BE2C (cell line): Measurements from ENCODE around the gene ZNF343. TPM values are rescaled to one million over a fixed set of nuclear protein-coding genes. Genes with fewer than 3 reads are reported as not detected.

Source experiments
- DNase-seq: peaks from one replicate; pipeline ENCODE4 v3.0.0-alpha.2; 2020
- H3K27me3 ChIP-seq: fragments of 250-450 bp; sonication (Bioruptor Pico); 2 replicates; pipeline ENCODE4 v1.5.1; 2020; ENCODE audit warnings: mild to moderate bottlenecking
- H3K36me3 ChIP-seq: fragments of 250-450 bp; sonication (Bioruptor Pico); 2 replicates; pipeline ENCODE4 v1.5.1; 2020; ENCODE audit warnings: mild to moderate bottlenecking
- H3K4me1 ChIP-seq: fragments of 250-450 bp; sonication (Bioruptor Pico); 2 replicates; pipeline ENCODE4 v1.5.1; 2020
- H3K4me3 ChIP-seq: 2 replicates; pipeline ENCODE4 v1.5.1; 2011; ENCODE audit warnings: low read depth, low read length
- H3K9me3 ChIP-seq: fragments of 250-450 bp; sonication (Bioruptor Pico); 2 replicates; pipeline ENCODE4 v1.5.1; 2020
- CTCF ChIP-seq: IDR thresholded peaks from 2 replicates; pipeline ENCODE4 v1.5.1; 2012; ENCODE audit warnings: mild to moderate bottlenecking, low read depth, low read length
- polyA plus RNA-seq: library from polyadenylated mRNA; unstranded; fragments of >200 nt; gene quantifications from one replicate; pipeline ENCODE4 v1.2.1, GENCODE V29; 2012; ENCODE audit warnings: low read depth, missing spikeins; ENCODE audit not compliant: insufficient read length, insufficient read depth

The ZNF343 gene
- polyA plus RNA-seq: 3.8 TPM

- H3K27me3 ChIP-seq: no peaks in the 10 kb centered on the region
- H3K4me3 ChIP-seq: peak within 1 kb of the TSS; percentile 82
- H3K9me3 ChIP-seq: no peaks in the 10 kb centered on the region
- TF ChIP-seq CTCF: no peak
- H3K36me3 ChIP-seq: no peaks in the 10 kb centered on the region
- H3K4me1 ChIP-seq: no peaks in the 10 kb centered on the region
- DNase-seq: peak; percentile 70
Measured at GRCh38 chr20:2508631-2509467, at the start of gene ZNF343. ZNF343 (minus strand) TSS chr20:2508915; CDS start chr20:2493895, 15,020 bp downstream.

GRCh38 chr20:2557873-2558580 lies 49.3 kb upstream of the ZNF343 start:
- Histone ChIP-seq H3K4me1 (no peaks in the 10 kb centered on the region), H3K36me3 (no peaks in the 10 kb centered on the region), H3K27me3 (no peaks in the 10 kb centered on the region), H3K9me3 (no peaks in the 10 kb centered on the region), H3K4me3 (no peak overlapping the region)
- no peak for DNase-seq
- no peak for TF ChIP-seq CTCF

DNA sequence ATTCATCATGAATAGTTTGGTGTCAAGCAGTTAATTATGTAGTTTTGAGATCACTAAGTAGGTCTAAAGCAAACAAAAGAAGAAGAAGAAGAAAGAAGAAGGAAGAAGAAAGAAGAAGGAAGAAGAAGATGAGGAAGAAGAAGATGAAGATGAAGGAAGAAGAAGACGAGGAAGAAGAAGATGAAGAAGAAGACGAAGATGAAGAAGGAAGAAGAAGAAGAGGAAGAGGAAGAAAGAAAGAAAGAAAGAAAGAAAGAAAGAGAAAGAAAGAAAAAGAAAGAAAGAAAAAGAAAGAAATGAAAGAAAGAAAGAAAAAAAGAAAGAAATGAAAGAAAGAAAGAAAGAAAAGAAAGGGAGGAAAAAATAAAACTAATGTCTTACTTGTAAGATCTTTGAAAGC lies 36.9 kb upstream of the ZNF343 start:
- no peak for DNase-seq
- no peak for TF ChIP-seq CTCF
- Histone ChIP-seq H3K27me3 (no peaks in the 10 kb centered on the region), H3K9me3 (no peaks in the 10 kb centered on the region), H3K36me3 (no peaks in the 10 kb centered on the region), H3K4me3 (no peak overlapping the region), H3K4me1 (no peaks in the 10 kb centered on the region)

DNA sequence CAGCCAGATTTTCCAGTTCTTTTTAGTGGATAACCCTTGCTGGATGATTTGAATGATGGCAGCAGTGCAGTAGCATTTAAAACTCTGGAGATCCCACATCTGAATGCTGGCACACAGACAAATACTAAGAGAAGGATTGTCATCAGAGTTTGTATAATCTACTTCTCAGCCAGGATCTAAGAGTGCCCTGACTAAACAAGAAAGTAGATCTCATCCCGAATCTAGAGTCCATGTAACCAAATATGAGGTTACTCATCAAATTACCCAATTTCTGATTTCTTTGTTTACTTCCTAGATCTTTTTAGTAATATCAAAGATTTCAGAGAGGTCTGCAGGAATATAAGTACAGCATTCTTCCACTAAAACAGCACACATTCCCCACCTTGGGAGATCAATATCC lies 35.5 kb upstream of the ZNF343 start:
- DNase-seq: no peak
- Histone ChIP-seq H3K4me3 (no peak overlapping the region), H3K9me3 (no peaks in the 10 kb centered on the region), H3K36me3 (no peaks in the 10 kb centered on the region), H3K4me1 (no peaks in the 10 kb centered on the region), H3K27me3 (no peaks in the 10 kb centered on the region)
- TF ChIP-seq CTCF: no peak

- TF ChIP-seq CTCF: no peak
- no peak for DNase-seq
- H3K27me3 ChIP-seq: no peaks in the 10 kb centered on the region
- H3K4me1 ChIP-seq: no peaks in the 10 kb centered on the region
- H3K9me3 ChIP-seq: no peaks in the 10 kb centered on the region
- H3K4me3 ChIP-seq: no peak overlapping the region
- no peaks in the 10 kb centered on the region for H3K36me3 ChIP-seq
Measured at GRCh38 chr20:2542361-2542760, 33.6 kb upstream of the ZNF343 start.

DNA sequence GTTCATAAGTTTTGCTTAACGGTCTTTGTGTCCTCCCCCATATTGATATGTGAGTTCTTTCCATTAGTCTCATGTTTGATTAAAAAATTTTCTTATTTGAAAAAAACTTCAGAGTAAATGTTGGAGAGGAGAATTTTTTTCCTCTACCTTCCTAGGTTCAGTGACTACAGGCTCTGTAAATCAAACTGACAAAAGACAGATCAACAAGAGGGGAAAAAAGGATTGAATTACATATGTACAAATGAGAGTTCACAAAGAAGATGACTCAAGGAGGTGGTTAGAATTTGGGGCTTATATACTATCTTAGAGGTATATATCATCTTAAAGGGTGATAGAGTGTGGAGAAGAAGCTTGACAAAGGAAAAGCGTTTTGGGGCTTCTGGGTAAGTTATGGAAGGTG lies 33.2 kb upstream of the ZNF343 start:
- no peaks in the 10 kb centered on the region for H3K9me3 ChIP-seq
- no peak overlapping the region for H3K4me3 ChIP-seq
- no peaks in the 10 kb centered on the region for H3K36me3 ChIP-seq
- DNase-seq: no peak
- no peaks in the 10 kb centered on the region for H3K27me3 ChIP-seq
- TF ChIP-seq CTCF: no peak
- no peaks in the 10 kb centered on the region for H3K4me1 ChIP-seq
